B cell (primary cell): Measurements from ENCODE around the gene CACNG1.

ENCODE experiments used
- CTCF ChIP-seq: fragments of 200-600 bp; IDR thresholded peaks from one replicate; pipeline ENCODE4 v1.8.0; 2022; ENCODE audit warnings: antibody characterized with exemption, mild to moderate bottlenecking
- EZH2 ChIP-seq: IDR thresholded peaks from 2 replicates; pipeline ENCODE4 v1.6.1; 2012; ENCODE audit warnings: borderline replicate concordance, low read depth, mild to moderate bottlenecking, moderate library complexity, low read length; ENCODE audit not compliant: insufficient read depth, poor library complexity, severe bottlenecking

DNA sequence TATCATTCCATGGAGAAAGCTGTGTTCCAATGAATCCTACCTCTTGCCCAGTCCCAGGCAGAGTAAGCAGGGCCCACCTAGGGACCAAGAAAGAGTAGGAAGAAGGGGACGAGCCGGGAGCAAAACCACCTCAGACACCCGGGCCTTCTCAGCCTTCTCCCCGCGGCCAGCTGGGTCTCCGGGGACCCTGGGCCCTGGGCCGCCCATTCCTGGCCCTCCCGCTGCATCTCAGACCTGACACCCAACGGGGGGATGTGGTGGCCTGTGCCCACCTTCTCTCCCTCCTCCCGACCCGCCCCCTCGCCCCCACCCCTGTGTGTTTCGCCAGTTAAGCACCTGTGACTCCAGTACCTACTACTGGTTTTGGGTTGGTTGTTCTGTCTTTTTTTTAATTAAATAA is 11.4 kb upstream of the CACNG1 start:
- TF ChIP-seq CTCF = no peak
- TF ChIP-seq EZH2 = no peak
